Hematopoietic multipotent progenitor cell treated with erythropoietin and hydrocortisone succinate and interleukin-3 and kit ligand, for 4 days (in vitro differentiated cells): ENCODE results near the gene TNIP3.
"Not testable (repeated sequence)": the region's sequence is repeated elsewhere in the genome, so short reads cannot be mapped to it uniquely, and the experiment has no call there.

ENCODE experiments used
- DNase-seq: peaks from one replicate; pipeline ENCODE4 v3.0.0-alpha.2; 2015

The TNIP3 gene

GRCh38 chr4:121177246-121178137, 13.4 kb upstream of the TNIP3 start:
- DNase-seq = peak; percentile 52

- peak; percentile 19 for DNase-seq
Observed at GRCh38 chr4:121176082-121176934, 12.2 kb upstream of the TNIP3 start.

- not testable (repeated sequence) for DNase-seq
Observed at GRCh38 chr4:121171477-121171876, 7.4 kb upstream of the TNIP3 start.

GRCh38 chr4:121168446-121169281, 4.5 kb upstream of the TNIP3 start:
- DNase-seq = no peak

GRCh38 chr4:121166976-121167375, 2.9 kb upstream of the TNIP3 start:
- no peak for DNase-seq

GRCh38 chr4:121165206-121165605, 1.1 kb upstream of the TNIP3 start:
- DNase-seq = no peak

GRCh38 chr4:121156822-121157769, 7.0 kb downstream of the TNIP3 start:
- DNase-seq = peak; percentile 45

- no peak for DNase-seq
Observed at GRCh38 chr4:121155893-121156292, 8.2 kb downstream of the TNIP3 start.

GRCh38 chr4:121154103-121154515, 10.0 kb downstream of the TNIP3 start:
- DNase-seq = peak; percentile 59

GRCh38 chr4:121151942-121152341, 12.2 kb downstream of the TNIP3 start:
- no peak for DNase-seq

- no peak for DNase-seq
Observed at GRCh38 chr4:121150486-121150885, 13.6 kb downstream of the TNIP3 start.

GRCh38 chr4:121150003-121150402, 14.1 kb downstream of the TNIP3 start:
- no peak for DNase-seq

GRCh38 chr4:121148621-121149020, 15.5 kb downstream of the TNIP3 start:
- no peak for DNase-seq

- DNase-seq = no peak
Observed at GRCh38 chr4:121148000-121148399, 16.1 kb downstream of the TNIP3 start.

- DNase-seq = no peak
Observed at GRCh38 chr4:121146530-121146929, 17.6 kb downstream of the TNIP3 start.

- no peak for DNase-seq
Observed at GRCh38 chr4:121145430-121145829, 18.7 kb downstream of the TNIP3 start.

GRCh38 chr4:121144021-121144420, 20.1 kb downstream of the TNIP3 start:
- no peak for DNase-seq

GRCh38 chr4:121143131-121143530, 21.0 kb downstream of the TNIP3 start:
- DNase-seq = no peak

- no peak for DNase-seq
Observed at GRCh38 chr4:121140716-121141460, 23.2 kb downstream of the TNIP3 start.

GRCh38 chr4:121139533-121140222, 24.4 kb downstream of the TNIP3 start:
- no peak for DNase-seq
